Neural progenitor cell (in vitro differentiated cells): ENCODE results near the gene RPS2. TPM values are rescaled to one million over a fixed set of nuclear protein-coding genes. Genes with fewer than 3 reads are reported as not detected.

ENCODE experiments used
- DNase-seq: peaks from one replicate; pipeline ENCODE4 v3.0.0-alpha.2; 2016; ENCODE audit warnings: low spot score
- H2AFZ ChIP-seq: fragments of 200-600 bp; sonication (generic); replicated peaks from 2 replicates; pipeline ENCODE4 v1.6.1; 2016; ENCODE audit warnings: antibody characterized with exemption
- H3F3A ChIP-seq: fragments of 200-600 bp; sonication (generic); 2 replicates; pipeline ENCODE4 v1.6.1; 2016; ENCODE audit warnings: antibody characterized with exemption, low read depth
- H3K27ac ChIP-seq: fragments of 200-600 bp; sonication (generic); 2 replicates; pipeline ENCODE4 v1.5.1; 2016; ENCODE audit warnings: mild to moderate bottlenecking
- H3K27me3 ChIP-seq: fragments of 200-600 bp; sonication (generic); 2 replicates; pipeline ENCODE4 v1.6.1; 2016; ENCODE audit warnings: mild to moderate bottlenecking, moderate library complexity
- H3K36me3 ChIP-seq: fragments of 200-600 bp; sonication (generic); 2 replicates; pipeline ENCODE4 v1.5.1; 2016
- H3K4me1 ChIP-seq: fragments of 200-600 bp; sonication (generic); 2 replicates; pipeline ENCODE4 v1.6.1; 2016; ENCODE audit warnings: mixed run types
- H3K4me2 ChIP-seq: fragments of 200-600 bp; sonication (generic); 2 replicates; pipeline ENCODE4 v1.6.1; 2016
- H3K4me3 ChIP-seq: fragments of 200-600 bp; sonication (generic); 2 replicates; pipeline ENCODE4 v1.5.1; 2016
- H3K79me2 ChIP-seq: fragments of 200-600 bp; sonication (generic); 2 replicates; pipeline ENCODE4 v1.6.1; 2016; ENCODE audit warnings: low read depth
- H3K9ac ChIP-seq: fragments of 200-600 bp; sonication (generic); 2 replicates; pipeline ENCODE4 v1.6.1; 2016
- H3K9me3 ChIP-seq: fragments of 200-600 bp; sonication (generic); 2 replicates; pipeline ENCODE4 v1.5.1; 2016; ENCODE audit warnings: low read depth
- H4K20me1 ChIP-seq: fragments of 200-600 bp; sonication (generic); 2 replicates; pipeline ENCODE4 v1.6.1; 2016; ENCODE audit warnings: low read depth
- H3K27ac Mint-ChIP-seq: 3 replicates; pipeline ENCODE4 v1.8.0; 2021; ENCODE audit warnings: mixed read lengths
- H3K27me3 Mint-ChIP-seq: 2 replicates; pipeline ENCODE4 v1.8.0; 2022; ENCODE audit warnings: low read depth, mild to moderate bottlenecking, inconsistent platforms, moderate library complexity, mixed read lengths; ENCODE audit not compliant: insufficient read depth
- H3K36me3 Mint-ChIP-seq: 3 replicates; pipeline ENCODE4 v1.8.0; 2021; ENCODE audit warnings: mixed read lengths
- H3K4me1 Mint-ChIP-seq: 3 replicates; pipeline ENCODE4 v1.8.0; 2021; ENCODE audit warnings: mixed read lengths
- H3K4me3 Mint-ChIP-seq: 3 replicates; pipeline ENCODE4 v1.8.0; 2021; ENCODE audit warnings: mild to moderate bottlenecking, moderate library complexity, mixed read lengths
- H3K9me3 Mint-ChIP-seq: 3 replicates; pipeline ENCODE4 v1.8.0; 2020; ENCODE audit warnings: mixed read lengths
- CTCF ChIP-seq: fragments of 200-600 bp; sonication (generic); IDR thresholded peaks from 2 replicates; pipeline ENCODE4 v1.5.1; 2017; ENCODE audit warnings: antibody characterized with exemption, mild to moderate bottlenecking
- EZH2 ChIP-seq: fragments of 200-600 bp; sonication (generic); IDR thresholded peaks from 2 replicates; pipeline ENCODE4 v1.6.1; 2017; ENCODE audit warnings: antibody characterized with exemption, mild to moderate bottlenecking, moderate library complexity
- EZH2phosphoT487 ChIP-seq: fragments of 200-600 bp; sonication (generic); IDR thresholded peaks from 2 replicates; pipeline ENCODE4 v1.6.1; 2017; ENCODE audit warnings: antibody characterized with exemption
- total RNA-seq: library from RNA; depleted of rRNA; stranded (reverse); fragments of >200 nt; gene quantifications from 2 replicates; pipeline ENCODE4 v1.2.3, GENCODE V29; 2015; ENCODE audit warnings: low replicate concordance

The RPS2 gene
- total RNA-seq, 1 donor from 2014 or later, result 3,079 TPM

GRCh38 chr16:2005646-2006045, 41.0 kb upstream of the RPS2 start:
- no peaks in the 10 kb centered on the region for H3K9me3 Mint-ChIP-seq
- Histone ChIP-seq H3K4me2 (no peak overlapping the region), H3K9me3 (no peaks in the 10 kb centered on the region), H3K36me3 (no peaks in the 10 kb centered on the region), H3F3A (peaks cover 28% of the 10 kb centered on the region), H3K27ac (no peak overlapping the region), H2AFZ (no peak overlapping the region), H3K9ac (no peak overlapping the region), H3K27me3 (no peaks in the 10 kb centered on the region), H3K4me3 (no peak overlapping the region), H4K20me1 (peaks cover 66% of the 10 kb centered on the region), H3K4me1 (peaks cover 17% of the 10 kb centered on the region), H3K79me2 (peaks cover 52% of the 10 kb centered on the region)
- TF ChIP-seq CTCF (no peak), EZH2 (no peak), EZH2phosphoT487 (no peak)
- no peak overlapping the region for H3K4me3 Mint-ChIP-seq
- no peak for DNase-seq
- no peak overlapping the region for H3K27ac Mint-ChIP-seq
- H3K36me3 Mint-ChIP-seq, result peaks cover 4% of the 10 kb centered on the region
- peaks cover 2% of the 10 kb centered on the region for H3K27me3 Mint-ChIP-seq
- H3K4me1 Mint-ChIP-seq, result peaks cover 34% of the 10 kb centered on the region

- peaks cover 4% of the 10 kb centered on the region for H3K36me3 Mint-ChIP-seq
- peak overlapping the region; percentile 50 for H3K4me3 Mint-ChIP-seq
- peaks cover 52% of the 10 kb centered on the region for H3K79me2 ChIP-seq
- H3F3A ChIP-seq, result peaks cover 22% of the 10 kb centered on the region
- H3K27me3 Mint-ChIP-seq, result peaks cover 2% of the 10 kb centered on the region
- no peak overlapping the region for H3K4me2 ChIP-seq
- no peak overlapping the region for H3K4me3 ChIP-seq
- H3K27ac Mint-ChIP-seq, result no peak overlapping the region
- H3K9ac ChIP-seq, result no peak overlapping the region
- H3K27ac ChIP-seq, result no peak overlapping the region
- no peak for DNase-seq
- peaks cover 66% of the 10 kb centered on the region for H4K20me1 ChIP-seq
- no peaks in the 10 kb centered on the region for H3K9me3 Mint-ChIP-seq
- no peaks in the 10 kb centered on the region for H3K27me3 ChIP-seq
- H2AFZ ChIP-seq, result no peak overlapping the region
- TF ChIP-seq EZH2phosphoT487 (no peak), CTCF (no peak), EZH2 (no peak)
- H3K4me1 ChIP-seq, result peaks cover 14% of the 10 kb centered on the region
- peaks cover 28% of the 10 kb centered on the region for H3K4me1 Mint-ChIP-seq
- no peaks in the 10 kb centered on the region for H3K9me3 ChIP-seq
- H3K36me3 ChIP-seq, result no peaks in the 10 kb centered on the region
Observed at GRCh38 chr16:2004795-2005517, 40.3 kb upstream of the RPS2 start.

- Histone ChIP-seq H3K9me3 (no peaks in the 10 kb centered on the region), H3K79me2 (peaks cover 48% of the 10 kb centered on the region), H3K4me3 (peak overlapping the region; percentile 8), H3K4me1 (peaks cover 14% of the 10 kb centered on the region), H3K4me2 (peak overlapping the region; percentile 60), H3K27ac (peak overlapping the region; percentile 44), H3K36me3 (no peaks in the 10 kb centered on the region), H3K27me3 (no peaks in the 10 kb centered on the region), H2AFZ (no peak overlapping the region), H4K20me1 (peaks cover 64% of the 10 kb centered on the region), H3F3A (peaks cover 19% of the 10 kb centered on the region), H3K9ac (no peak overlapping the region)
- DNase-seq, result peak; percentile 99
- Mint-ChIP-seq H3K4me3 (peak overlapping the region; percentile 35), H3K9me3 (no peaks in the 10 kb centered on the region), H3K36me3 (peaks cover 4% of the 10 kb centered on the region), H3K27ac (no peak overlapping the region), H3K27me3 (no peaks in the 10 kb centered on the region), H3K4me1 (peaks cover 27% of the 10 kb centered on the region)
- TF ChIP-seq EZH2, result no peak
- TF ChIP-seq CTCF, result peak; percentile 98
Observed at GRCh38 chr16:2003827-2004641, 39.4 kb upstream of the RPS2 start.
